ENCODE measurements around the gene COL9A2. TPM values are rescaled to one million over a fixed set of nuclear protein-coding genes. Genes with fewer than 3 reads are reported as not detected.
A peak's percentile ranks its signal among the peaks of the same experiment; 100 is the strongest.

Gene COL9A2
- 48.1 and 53.8 TPM in 2 replicates for total RNA-seq
- long read RNA-seq, result 0 reads

DNA sequence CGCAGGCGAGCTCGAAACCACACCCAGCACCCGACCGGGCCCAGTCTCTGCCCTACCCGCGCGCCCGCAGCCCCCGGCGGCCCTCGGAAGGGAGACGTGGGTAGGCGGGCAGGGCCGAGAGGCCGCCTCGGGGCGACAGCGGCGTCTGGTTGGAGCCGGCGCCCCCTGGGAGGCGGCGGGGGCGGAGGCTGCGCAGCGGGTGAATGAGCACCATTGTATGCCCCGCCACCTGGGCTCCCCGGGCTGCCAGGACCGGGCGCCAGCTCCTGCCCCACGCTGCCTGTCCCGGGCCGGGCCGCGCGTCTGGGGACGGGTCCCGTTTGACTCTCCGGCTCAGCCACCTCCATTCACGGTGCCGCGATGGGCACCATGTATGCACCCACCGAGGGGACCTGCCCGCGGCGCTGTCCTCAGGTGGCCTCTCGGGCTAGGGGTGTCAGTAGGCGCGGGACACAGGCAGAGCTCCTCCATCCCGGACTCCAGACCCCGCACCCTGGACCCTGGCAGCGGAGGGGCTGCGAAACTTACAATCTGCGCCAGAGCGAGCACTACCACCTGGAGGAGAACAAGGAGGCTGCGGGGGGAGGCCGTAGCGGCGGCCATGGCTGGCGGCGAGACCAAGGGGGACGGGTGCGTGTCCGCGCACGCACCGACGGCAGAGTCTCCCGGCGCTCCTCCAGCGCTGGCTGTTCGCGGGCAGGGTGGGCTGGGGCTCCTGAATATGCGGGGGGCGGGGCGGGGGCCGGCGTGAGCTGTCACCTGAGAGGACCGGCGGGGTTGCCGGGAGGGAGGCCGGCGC is at the start of gene COL9A2:
TSS of gene COL9A2 (minus strand) at position 692 of the 799 bp plus-strand sequence. CDS start at position 603, 89 bp downstream.
- DNase-seq (ENCODE audit: low spot score, unreplicated experiment), result peak; percentile 36
- no peaks in the 10 kb centered on the region for H3K36me3 Mint-ChIP-seq (ENCODE audit: insufficient read depth)
- peaks cover 12% of the 10 kb centered on the region for H3K4me1 Mint-ChIP-seq (ENCODE audit: low read depth)
- no peaks in the 10 kb centered on the region for H3K9me3 Mint-ChIP-seq (ENCODE audit: low read depth)
- peak within 1 kb of the TSS; percentile 77 for H3K4me3 Mint-ChIP-seq (ENCODE audit: low read depth)
- peaks cover 29% of the 10 kb centered on the region for H3K27me3 Mint-ChIP-seq
- TF ChIP-seq, protein P1, sequence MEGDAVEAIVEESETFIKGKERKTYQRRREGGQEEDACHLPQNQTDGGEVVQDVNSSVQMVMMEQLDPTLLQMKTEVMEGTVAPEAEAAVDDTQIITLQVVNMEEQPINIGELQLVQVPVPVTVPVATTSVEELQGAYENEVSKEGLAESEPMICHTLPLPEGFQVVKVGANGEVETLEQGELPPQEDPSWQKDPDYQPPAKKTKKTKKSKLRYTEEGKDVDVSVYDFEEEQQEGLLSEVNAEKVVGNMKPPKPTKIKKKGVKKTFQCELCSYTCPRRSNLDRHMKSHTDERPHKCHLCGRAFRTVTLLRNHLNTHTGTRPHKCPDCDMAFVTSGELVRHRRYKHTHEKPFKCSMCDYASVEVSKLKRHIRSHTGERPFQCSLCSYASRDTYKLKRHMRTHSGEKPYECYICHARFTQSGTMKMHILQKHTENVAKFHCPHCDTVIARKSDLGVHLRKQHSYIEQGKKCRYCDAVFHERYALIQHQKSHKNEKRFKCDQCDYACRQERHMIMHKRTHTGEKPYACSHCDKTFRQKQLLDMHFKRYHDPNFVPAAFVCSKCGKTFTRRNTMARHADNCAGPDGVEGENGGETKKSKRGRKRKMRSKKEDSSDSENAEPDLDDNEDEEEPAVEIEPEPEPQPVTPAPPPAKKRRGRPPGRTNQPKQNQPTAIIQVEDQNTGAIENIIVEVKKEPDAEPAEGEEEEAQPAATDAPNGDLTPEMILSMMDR (IDR thresholded peaks at IDR 0.05; ENCODE audit: unreplicated experiment), result no peak
- no peak within 1 kb of the TSS for H3K27ac Mint-ChIP-seq

DNA sequence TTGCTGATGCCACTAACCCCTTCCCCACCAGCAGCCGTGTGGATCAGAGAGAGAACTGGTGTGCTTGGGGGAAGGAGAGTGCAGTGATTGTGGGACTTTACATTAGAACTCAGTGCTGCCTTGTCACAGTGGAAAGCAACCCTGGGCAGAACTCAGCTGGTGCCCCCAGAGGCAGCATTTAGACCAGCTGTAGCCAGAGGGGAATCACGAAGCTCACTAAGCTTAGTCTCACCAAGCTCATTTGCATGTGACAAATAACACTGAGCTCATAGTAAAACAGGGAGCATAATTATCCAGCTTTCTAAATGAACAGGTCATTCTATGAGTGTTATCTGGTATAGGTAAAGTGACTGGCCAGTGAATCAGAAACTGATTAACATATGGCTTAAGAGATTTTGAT is 46.6 kb upstream of the COL9A2 start:
- Mint-ChIP-seq H3K4me1 (ENCODE audit: low read depth) (no peaks in the 10 kb centered on the region), H3K27ac (no peak overlapping the region), H3K9me3 (ENCODE audit: low read depth) (peaks cover 5% of the 10 kb centered on the region), H3K27me3 (peaks cover 2% of the 10 kb centered on the region), H3K4me3 (ENCODE audit: low read depth) (no peak overlapping the region), H3K36me3 (ENCODE audit: insufficient read depth) (no peaks in the 10 kb centered on the region)
- TF ChIP-seq, protein P1 (IDR thresholded peaks at IDR 0.05; ENCODE audit: unreplicated experiment), result peak; percentile 15
- DNase-seq (ENCODE audit: low spot score, unreplicated experiment), result no peak

DNA sequence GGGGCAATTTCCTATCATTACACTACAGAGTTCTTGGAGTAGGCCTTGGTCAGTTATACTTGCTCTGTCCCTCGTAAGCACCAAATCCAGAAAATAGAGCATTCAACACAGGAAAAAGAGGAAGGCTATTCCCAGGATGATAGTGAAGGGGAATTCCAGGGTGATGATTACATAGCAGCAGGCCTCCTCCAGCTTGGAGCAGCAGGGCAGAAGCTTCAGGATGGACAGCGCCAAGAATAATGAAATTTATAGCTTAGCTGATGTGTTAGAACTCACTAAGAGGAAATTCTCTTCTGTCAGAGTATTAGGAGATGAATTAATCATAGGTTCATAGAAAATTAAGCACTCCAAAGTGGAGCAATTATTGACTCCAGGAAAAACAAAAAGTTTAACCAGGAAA is 45.6 kb upstream of the COL9A2 start:
- Mint-ChIP-seq H3K9me3 (ENCODE audit: low read depth) (peaks cover 11% of the 10 kb centered on the region), H3K27ac (no peak overlapping the region), H3K4me1 (ENCODE audit: low read depth) (no peaks in the 10 kb centered on the region), H3K36me3 (ENCODE audit: insufficient read depth) (no peaks in the 10 kb centered on the region), H3K27me3 (peaks cover 2% of the 10 kb centered on the region), H3K4me3 (ENCODE audit: low read depth) (no peak overlapping the region)
- no peak for DNase-seq (ENCODE audit: low spot score, unreplicated experiment)
- TF ChIP-seq, protein P1 (IDR thresholded peaks at IDR 0.05; ENCODE audit: unreplicated experiment), result no peak

DNA sequence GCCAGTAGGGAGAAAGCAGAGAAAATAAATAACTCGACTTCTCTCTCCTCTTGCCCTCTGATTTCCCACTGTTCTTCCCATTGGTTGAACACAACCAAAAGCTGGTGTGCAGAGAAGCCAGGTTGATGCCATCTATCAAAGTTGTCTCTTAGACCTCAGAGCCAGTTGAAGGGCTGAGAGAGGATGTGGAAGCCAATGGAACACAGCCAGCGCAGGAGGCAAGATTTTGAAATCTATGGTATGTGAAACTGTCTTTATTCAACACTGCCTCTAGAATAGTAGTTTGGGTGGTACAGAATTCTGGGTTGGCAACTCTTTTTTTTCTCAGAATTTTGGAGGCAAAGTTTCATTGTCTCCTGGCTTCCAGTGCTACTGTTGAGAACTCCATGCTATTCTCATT is 45.1 kb upstream of the COL9A2 start:
- no peak for DNase-seq (ENCODE audit: low spot score, unreplicated experiment)
- H3K27ac Mint-ChIP-seq, result no peak overlapping the region
- peaks cover 2% of the 10 kb centered on the region for H3K27me3 Mint-ChIP-seq
- H3K4me3 Mint-ChIP-seq (ENCODE audit: low read depth), result no peak overlapping the region
- peaks cover 11% of the 10 kb centered on the region for H3K9me3 Mint-ChIP-seq (ENCODE audit: low read depth)
- H3K36me3 Mint-ChIP-seq (ENCODE audit: insufficient read depth), result no peaks in the 10 kb centered on the region
- TF ChIP-seq, protein P1 (IDR thresholded peaks at IDR 0.05; ENCODE audit: unreplicated experiment), result no peak
- no peaks in the 10 kb centered on the region for H3K4me1 Mint-ChIP-seq (ENCODE audit: low read depth)

DNA sequence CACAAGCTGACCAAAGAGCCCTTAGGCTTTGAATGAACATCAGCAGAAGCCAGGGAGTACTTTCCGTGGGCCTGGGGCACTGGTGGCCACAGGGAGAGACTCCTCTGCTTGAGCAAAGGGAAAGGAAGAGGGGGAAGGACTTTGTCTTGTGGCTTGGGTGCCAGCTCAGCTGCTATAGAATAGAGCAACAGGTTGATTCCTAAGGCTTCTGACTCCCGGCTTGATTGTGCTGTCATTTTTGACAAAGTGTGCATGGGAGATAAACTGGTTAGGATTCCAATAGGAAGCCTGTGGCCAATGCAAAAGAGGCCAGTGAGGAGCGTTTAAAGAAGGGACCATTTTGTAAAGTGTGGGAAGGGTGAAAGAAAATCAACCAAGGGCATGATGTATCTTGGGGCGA is 44.6 kb upstream of the COL9A2 start:
- Mint-ChIP-seq H3K4me3 (ENCODE audit: low read depth) (no peak overlapping the region), H3K36me3 (ENCODE audit: insufficient read depth) (no peaks in the 10 kb centered on the region), H3K27me3 (peaks cover 2% of the 10 kb centered on the region), H3K4me1 (ENCODE audit: low read depth) (no peaks in the 10 kb centered on the region), H3K9me3 (ENCODE audit: low read depth) (peaks cover 15% of the 10 kb centered on the region), H3K27ac (no peak overlapping the region)
- no peak for DNase-seq (ENCODE audit: low spot score, unreplicated experiment)
- TF ChIP-seq, protein P1 (IDR thresholded peaks at IDR 0.05; ENCODE audit: unreplicated experiment), result no peak

Measured in progenitor cell of endocrine pancreas (in vitro differentiated cells).